Measurements from ENCODE around the gene ERRFI1.
A peak's percentile ranks its signal among the peaks of the same experiment; 100 is the strongest.

The ERRFI1 gene

GRCh38 chr1:8021676-8022266 lies 4.3 kb downstream of the ERRFI1 start:
- H3K9me3 ChIP-seq (ENCODE audit: insufficient read depth, low read length): no peaks in the 10 kb centered on the region
- H4K20me1 ChIP-seq (ENCODE audit: insufficient read depth, low read length): no peaks in the 10 kb centered on the region
- no peak overlapping the region for H3K4me2 ChIP-seq (ENCODE audit: low read length)
- no peaks in the 10 kb centered on the region for H3K36me3 ChIP-seq (replicated peaks; ENCODE audit: low read depth, low read length)
- H3K79me2 ChIP-seq (ENCODE audit: low read length): no peaks in the 10 kb centered on the region
- no peak overlapping the region for H3K4me3 ChIP-seq (ENCODE audit: low read length)
- TF ChIP-seq CTCF (IDR thresholded peaks at IDR 0.05; ENCODE audit: low read depth, low read length): no peak
- no peak for TF ChIP-seq EZH2phosphoT487 (IDR thresholded peaks at IDR 0.05; ENCODE audit: low read depth)
- H3K9ac ChIP-seq (ENCODE audit: low read length): no peak overlapping the region
- peaks cover 9% of the 10 kb centered on the region for H3K4me1 ChIP-seq (ENCODE audit: low read length)
- H3K27ac ChIP-seq (ENCODE audit: low read length): no peak overlapping the region
- no peaks in the 10 kb centered on the region for H3K27me3 ChIP-seq (ENCODE audit: low read depth, low read length)
- H2AFZ ChIP-seq (ENCODE audit: low read depth, low read length): no peak overlapping the region

GRCh38 chr1:8020032-8020431 lies 6.1 kb downstream of the ERRFI1 start:
- Histone ChIP-seq H4K20me1 (ENCODE audit: insufficient read depth, low read length) (no peaks in the 10 kb centered on the region), H3K4me2 (ENCODE audit: low read length) (no peak overlapping the region; the same call in 1 of the 2 replicates), H3K36me3 (replicated peaks; ENCODE audit: low read depth, low read length) (no peaks in the 10 kb centered on the region), H3K27me3 (ENCODE audit: low read depth, low read length) (no peaks in the 10 kb centered on the region), H2AFZ (ENCODE audit: low read depth, low read length) (peak overlapping the region; percentile 57; the same call in 1 of the 2 replicates), H3K79me2 (ENCODE audit: low read length) (no peaks in the 10 kb centered on the region), H3K4me3 (ENCODE audit: low read length) (no peak overlapping the region), H3K9ac (ENCODE audit: low read length) (no peak overlapping the region), H3K27ac (ENCODE audit: low read length) (no peak overlapping the region), H3K9me3 (ENCODE audit: insufficient read depth, low read length) (no peaks in the 10 kb centered on the region), H3K4me1 (ENCODE audit: low read length) (peaks cover 16% of the 10 kb centered on the region)
- TF ChIP-seq EZH2phosphoT487 (IDR thresholded peaks at IDR 0.05; ENCODE audit: low read depth) (no peak), CTCF (IDR thresholded peaks at IDR 0.05; ENCODE audit: low read depth, low read length) (no peak)

DNA sequence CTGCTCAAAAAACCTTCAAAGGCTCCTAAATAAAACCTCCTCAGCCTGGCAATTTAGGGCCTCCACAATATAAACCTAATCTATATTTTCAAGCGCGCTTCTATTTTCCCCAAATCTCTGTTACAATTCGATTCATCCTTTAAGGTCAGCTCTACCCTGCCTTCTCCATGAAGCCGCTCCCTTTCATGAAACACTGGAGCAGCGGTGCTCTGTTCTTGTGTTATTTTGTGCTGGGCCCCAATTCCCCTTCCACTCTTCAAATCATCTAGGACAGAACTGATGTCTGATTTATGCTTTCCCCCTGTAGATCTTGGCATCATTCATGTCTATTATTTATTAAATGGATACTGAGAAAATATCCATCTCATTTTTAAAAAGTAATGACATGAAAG lies 6.9 kb downstream of the ERRFI1 start:
- Histone ChIP-seq H3K9ac (ENCODE audit: low read length) (no peak overlapping the region), H3K27me3 (ENCODE audit: low read depth, low read length) (no peaks in the 10 kb centered on the region), H4K20me1 (ENCODE audit: insufficient read depth, low read length) (no peaks in the 10 kb centered on the region), H3K79me2 (ENCODE audit: low read length) (no peaks in the 10 kb centered on the region), H3K36me3 (replicated peaks; ENCODE audit: low read depth, low read length) (no peaks in the 10 kb centered on the region), H3K4me1 (ENCODE audit: low read length) (peaks cover 16% of the 10 kb centered on the region), H3K4me3 (ENCODE audit: low read length) (no peak overlapping the region), H3K4me2 (ENCODE audit: low read length) (no peak overlapping the region), H2AFZ (ENCODE audit: low read depth, low read length) (no peak overlapping the region), H3K9me3 (ENCODE audit: insufficient read depth, low read length) (no peaks in the 10 kb centered on the region), H3K27ac (ENCODE audit: low read length) (no peak overlapping the region)
- no peak for TF ChIP-seq EZH2phosphoT487 (IDR thresholded peaks at IDR 0.05; ENCODE audit: low read depth)
- TF ChIP-seq CTCF (IDR thresholded peaks at IDR 0.05; ENCODE audit: low read depth, low read length): no peak

DNA sequence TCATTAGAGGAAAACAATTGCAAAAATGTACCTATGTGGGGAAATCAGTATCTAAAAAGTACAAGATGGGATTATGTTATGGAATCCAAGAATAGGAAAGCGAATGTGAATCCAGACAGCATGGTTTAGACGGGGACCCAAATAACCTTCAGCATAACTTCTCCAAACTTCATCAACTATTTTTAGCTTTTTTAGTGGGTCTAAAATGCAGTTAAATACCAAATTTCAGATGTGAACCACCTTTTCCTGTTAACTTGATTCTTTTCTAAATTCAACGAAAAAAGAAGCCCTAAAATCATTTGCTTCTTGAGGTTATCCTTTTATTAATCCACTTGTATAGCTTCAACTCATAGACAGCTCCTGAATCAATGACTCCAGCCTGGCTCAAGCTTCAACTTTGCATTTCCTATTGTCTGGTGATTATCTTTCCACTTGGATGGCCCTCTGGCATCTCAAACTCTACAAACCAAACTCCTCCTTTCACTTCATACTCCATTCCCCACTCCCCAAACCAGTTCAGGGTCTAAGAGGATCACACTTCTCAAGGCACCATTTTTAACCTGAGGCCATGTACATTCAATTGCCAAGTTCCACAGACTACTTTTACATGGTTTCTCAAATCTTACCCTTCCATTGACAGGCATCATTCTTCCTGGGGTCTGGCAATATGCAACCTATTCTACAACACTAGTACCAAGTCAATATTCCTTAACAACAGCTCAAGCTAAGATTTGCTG lies 7.4 kb downstream of the ERRFI1 start:
- no peak overlapping the region for H3K4me2 ChIP-seq (ENCODE audit: low read length)

More for the DNA sequence above, 7.4 kb downstream of the ERRFI1 start:
- H3K36me3 ChIP-seq (replicated peaks; ENCODE audit: low read depth, low read length): no peaks in the 10 kb centered on the region
- no peak overlapping the region for H2AFZ ChIP-seq (ENCODE audit: low read depth, low read length)
- H3K9me3 ChIP-seq (ENCODE audit: insufficient read depth, low read length): no peaks in the 10 kb centered on the region
- H3K27me3 ChIP-seq (ENCODE audit: low read depth, low read length): no peaks in the 10 kb centered on the region
- peaks cover 16% of the 10 kb centered on the region for H3K4me1 ChIP-seq (ENCODE audit: low read length)
- H3K27ac ChIP-seq (ENCODE audit: low read length): no peak overlapping the region
- TF ChIP-seq EZH2phosphoT487 (IDR thresholded peaks at IDR 0.05; ENCODE audit: low read depth) (no peak), CTCF (IDR thresholded peaks at IDR 0.05; ENCODE audit: low read depth, low read length) (no peak)
- H3K4me3 ChIP-seq (ENCODE audit: low read length): no peak overlapping the region
- no peaks in the 10 kb centered on the region for H3K79me2 ChIP-seq (ENCODE audit: low read length)
- no peaks in the 10 kb centered on the region for H4K20me1 ChIP-seq (ENCODE audit: insufficient read depth, low read length)
- H3K9ac ChIP-seq (ENCODE audit: low read length): no peak overlapping the region
